GM21723 (cell line): Measurements from ENCODE around the gene TGM1.
"Not testable (repeated sequence)": the region's sequence is repeated elsewhere in the genome, so short reads cannot be mapped to it uniquely, and the experiment has no call there.

Experiments
- ATAC-seq: cut with Tn5 transposase; IDR thresholded peaks from one replicate; pipeline ENCODE4 v1.9.1; 2021; ENCODE audit warnings: mild to moderate bottlenecking, moderate library complexity; ENCODE audit not compliant: unreplicated experiment

Gene TGM1

GRCh38 chr14:24255438-24255837 lies 7.5 kb downstream of the TGM1 start:
- no peak for ATAC-seq

- no peak for ATAC-seq
Observed at GRCh38 chr14:24254630-24255392, 8.2 kb downstream of the TGM1 start.

- no peak for ATAC-seq
Observed at GRCh38 chr14:24253936-24254335, 9.0 kb downstream of the TGM1 start.

- no peak for ATAC-seq
Observed at GRCh38 chr14:24252289-24253124, 10.5 kb downstream of the TGM1 start.

- no peak for ATAC-seq
Observed at GRCh38 chr14:24251880-24252288, 11.1 kb downstream of the TGM1 start.

- ATAC-seq = no peak
Observed at GRCh38 chr14:24250354-24250753, 12.6 kb downstream of the TGM1 start.

- ATAC-seq = no peak
Observed at GRCh38 chr14:24249230-24250021, 13.6 kb downstream of the TGM1 start.

- no peak for ATAC-seq
Observed at GRCh38 chr14:24247422-24247821, 15.6 kb downstream of the TGM1 start.

- peak; percentile 33 for ATAC-seq
Observed at GRCh38 chr14:24246765-24247212, 16.2 kb downstream of the TGM1 start.

GRCh38 chr14:24245350-24245749 lies 17.6 kb downstream of the TGM1 start:
- ATAC-seq = not testable (repeated sequence)

GRCh38 chr14:24243336-24243836 lies 19.6 kb downstream of the TGM1 start:
- ATAC-seq = no peak

- peak; percentile 79 for ATAC-seq
Observed at GRCh38 chr14:24241829-24242443, 21.0 kb downstream of the TGM1 start.

- ATAC-seq = no peak
Observed at GRCh38 chr14:24240110-24240918, 22.7 kb downstream of the TGM1 start.

GRCh38 chr14:24238527-24239037 lies 24.4 kb downstream of the TGM1 start:
- ATAC-seq = no peak

- ATAC-seq = no peak
Observed at GRCh38 chr14:24238123-24238522, 24.9 kb downstream of the TGM1 start.

- ATAC-seq = no peak
Observed at GRCh38 chr14:24237463-24237955, 25.5 kb downstream of the TGM1 start.

GRCh38 chr14:24236689-24237462 lies 26.1 kb downstream of the TGM1 start:
- no peak for ATAC-seq
